Stomach (tissue), 9 donors: ENCODE data around the gene MAP3K1. TPM values are rescaled to one million over a fixed set of nuclear protein-coding genes. Genes with fewer than 3 reads are reported as not detected.

ENCODE experiments used
- DNase-seq, 2 donors: peaks; one replicate each; pipeline versions ENCODE4 v3.0.0 to v3.0.0-alpha.2; 2013 to 2019
- H3K27ac ChIP-seq, 5 donors: fragments of 200-600 bp in 4 of 5; sonication (generic) in 4 of 5; one replicate each; pipeline ENCODE4 v1.5.1; 2013 to 2019; ENCODE audit warnings: mild to moderate bottlenecking in 1 of 5, moderate library complexity in 1 of 5
- H3K27me3 ChIP-seq, 3 donors: fragments of 200-600 bp; sonication (generic); one replicate each; pipeline ENCODE4 v1.5.1; 2017 to 2019; ENCODE audit warnings: mixed run types in 1 of 3
- H3K36me3 ChIP-seq, 4 donors: fragments of 200-600 bp; sonication (generic); 1 replicate in 3 of 4; 2 replicates in 1 of 4; pipeline ENCODE4 v1.5.1; 2016 to 2019
- H3K4me1 ChIP-seq, 4 donors: fragments of 200-600 bp; sonication (generic); one replicate each; pipeline ENCODE4 v1.5.1; 2016 to 2019
- H3K4me3 ChIP-seq, 4 donors: fragments of 200-600 bp; sonication (generic) in 3 of 4; one replicate each; pipeline ENCODE4 v1.5.1; 2016 to 2019; ENCODE audit warnings: mild to moderate bottlenecking in 1 of 4
- H3K9me3 ChIP-seq, 4 donors: fragments of 200-600 bp; sonication (generic); one replicate each; pipeline ENCODE4 v1.5.1; 2016 to 2019
- EP300 ChIP-seq: sonication (generic); formaldehyde crosslinking; IDR thresholded peaks from one replicate; pipeline ENCODE4 v1.6.1; 2017; ENCODE audit warnings: antibody characterized with exemption
- POLR2A ChIP-seq, 4 donors: fragments of 450-650 bp; IDR thresholded peaks; one replicate each; pipeline ENCODE4 v1.6.1; 2016; ENCODE audit warnings: antibody characterized with exemption in 4 of 4, control low read depth in 2 of 4, mild to moderate bottlenecking in 1 of 4, moderate library complexity in 1 of 4
- POLR2AphosphoS5 ChIP-seq, 3 donors: sonication (generic); formaldehyde crosslinking; IDR thresholded peaks; one replicate each; pipeline ENCODE4 v1.6.1; 2016; ENCODE audit warnings: antibody characterized with exemption in 3 of 3
- WGBS, 5 donors: extraction: QIAGEN DNeasy Blood & Tissue Kit in 3 of 5; methylation state at CpG; one replicate each; pipeline versions ENCODE4 v1.1.5 to v1.1.7; 2013 to 2018; 5-methylcytosine and 5-hydroxymethylcytosine counted together
- intact Hi-C: fragments of 100-400 bp; cut with DNase I; formaldehyde crosslinking; loops from one replicate; pipeline ENCODE4 v1.15.1; 2023; ENCODE audit warnings: low total_unique reads
- polyA plus RNA-seq, 3 donors: library from polyadenylated mRNA; stranded (reverse); fragments of 200-250 nt; gene quantifications; one replicate each; pipeline ENCODE4 v1.2.3, GENCODE V29; 2013
- total RNA-seq, 5 donors: library from RNA; depleted of rRNA; stranded (reverse); fragments of >200 nt; gene quantifications; one replicate each; pipeline versions ENCODE4 v1.1.0 to v1.2.3, GENCODE V29; 2014 to 2016
- TF ChIP-seq, protein P1 (sequence below), 7 experiments: fragments of 450-650 bp in 4 of 7; fragments of 200-600 bp in 3 of 7; sonication (generic) in 3 of 7; IDR thresholded peaks; one replicate each; pipeline ENCODE4 v1.5.1; 2016 to 2019; ENCODE audit warnings: antibody characterized with exemption in 7 of 7, control low read depth in 2 of 7, mild to moderate bottlenecking in 1 of 7
- donor health status: healthy with polysubstance abuse.
- donor health status: Bipolar disorder and iron deficiency.
- donor health status: healthy.

The MAP3K1 gene
- total and polyA plus RNA-seq, 8 donors: 3.8 to 30.7 (median 7.7) TPM

DNA sequence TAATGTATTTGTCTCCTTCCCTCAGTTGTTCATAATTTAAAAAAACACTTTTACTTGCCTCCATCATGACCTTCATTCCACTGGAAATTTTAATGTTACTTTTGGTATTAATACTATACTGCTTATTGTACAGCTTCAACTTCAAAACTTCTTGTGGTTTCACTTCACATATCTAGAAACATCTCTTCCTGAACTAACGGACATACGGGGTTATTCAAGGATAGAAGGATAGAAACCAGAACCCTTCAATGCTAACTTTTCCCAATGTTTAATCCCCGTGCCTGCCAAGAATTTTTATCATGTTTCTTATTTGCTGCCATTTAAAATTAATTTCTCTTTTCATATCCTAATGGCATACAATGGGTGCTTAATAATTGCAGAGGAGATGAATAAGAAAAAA lies 57.7 kb downstream of the MAP3K1 start:
- WGBS, 5 donors: 59 to 77% (median 69%) methylated on average over 3 of the region's 3 CpGs
- Histone ChIP-seq H3K36me3 (peaks cover 24 to 86% (median 78%) of the 10 kb centered on the region in 4 donors), H3K9me3 (no peaks in the 10 kb centered on the region), H3K27ac (no peak overlapping the region), H3K4me1 (no peaks in the 10 kb centered on the region), H3K27me3 (no peaks in the 10 kb centered on the region), H3K4me3 (no peak overlapping the region)
- no peak for DNase-seq
- no peak for TF ChIP-seq POLR2A (IDR thresholded peaks at IDR 0.05)
- TF ChIP-seq EP300: no peak
- intact Hi-C loops: no loop called here

DNA sequence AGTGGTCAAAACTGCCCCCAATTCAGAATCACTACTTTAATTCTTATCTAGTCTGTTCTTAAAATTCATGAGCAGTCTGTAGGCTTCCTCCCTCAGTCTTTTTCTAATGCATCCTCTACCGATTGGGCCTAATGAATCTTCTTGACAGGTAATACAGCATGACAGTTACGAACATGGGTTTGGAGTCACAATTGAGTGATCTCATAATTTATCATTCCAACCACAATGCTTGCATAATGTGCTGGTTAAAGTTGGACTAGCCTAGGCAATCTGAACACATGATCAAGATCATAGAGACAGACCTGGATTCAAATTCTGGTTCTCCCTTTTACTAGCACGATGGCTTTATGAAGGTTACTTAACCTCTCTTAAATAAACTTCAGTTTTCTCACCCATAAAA lies 61.0 kb downstream of the MAP3K1 start:
- Histone ChIP-seq H3K27ac (no peak overlapping the region), H3K27me3 (no peaks in the 10 kb centered on the region), H3K36me3 (peaks cover 30 to 98% (median 94%) of the 10 kb centered on the region in 4 donors), H3K4me3 (no peak overlapping the region), H3K4me1 (no peaks in the 10 kb centered on the region), H3K9me3 (no peaks in the 10 kb centered on the region)
- 79 to 84% (median 83%) methylated on average over 3 of the region's 3 CpGs for WGBS, 5 donors
- intact Hi-C loops: no loop called here
- TF ChIP-seq, protein P1, sequence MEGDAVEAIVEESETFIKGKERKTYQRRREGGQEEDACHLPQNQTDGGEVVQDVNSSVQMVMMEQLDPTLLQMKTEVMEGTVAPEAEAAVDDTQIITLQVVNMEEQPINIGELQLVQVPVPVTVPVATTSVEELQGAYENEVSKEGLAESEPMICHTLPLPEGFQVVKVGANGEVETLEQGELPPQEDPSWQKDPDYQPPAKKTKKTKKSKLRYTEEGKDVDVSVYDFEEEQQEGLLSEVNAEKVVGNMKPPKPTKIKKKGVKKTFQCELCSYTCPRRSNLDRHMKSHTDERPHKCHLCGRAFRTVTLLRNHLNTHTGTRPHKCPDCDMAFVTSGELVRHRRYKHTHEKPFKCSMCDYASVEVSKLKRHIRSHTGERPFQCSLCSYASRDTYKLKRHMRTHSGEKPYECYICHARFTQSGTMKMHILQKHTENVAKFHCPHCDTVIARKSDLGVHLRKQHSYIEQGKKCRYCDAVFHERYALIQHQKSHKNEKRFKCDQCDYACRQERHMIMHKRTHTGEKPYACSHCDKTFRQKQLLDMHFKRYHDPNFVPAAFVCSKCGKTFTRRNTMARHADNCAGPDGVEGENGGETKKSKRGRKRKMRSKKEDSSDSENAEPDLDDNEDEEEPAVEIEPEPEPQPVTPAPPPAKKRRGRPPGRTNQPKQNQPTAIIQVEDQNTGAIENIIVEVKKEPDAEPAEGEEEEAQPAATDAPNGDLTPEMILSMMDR (IDR thresholded peaks at IDR 0.05): no peak
- TF ChIP-seq POLR2AphosphoS5 (IDR thresholded peaks at IDR 0.05) (no peak), POLR2A (IDR thresholded peaks at IDR 0.05) (no peak), EP300 (no peak)
- DNase-seq: no peak

DNA sequence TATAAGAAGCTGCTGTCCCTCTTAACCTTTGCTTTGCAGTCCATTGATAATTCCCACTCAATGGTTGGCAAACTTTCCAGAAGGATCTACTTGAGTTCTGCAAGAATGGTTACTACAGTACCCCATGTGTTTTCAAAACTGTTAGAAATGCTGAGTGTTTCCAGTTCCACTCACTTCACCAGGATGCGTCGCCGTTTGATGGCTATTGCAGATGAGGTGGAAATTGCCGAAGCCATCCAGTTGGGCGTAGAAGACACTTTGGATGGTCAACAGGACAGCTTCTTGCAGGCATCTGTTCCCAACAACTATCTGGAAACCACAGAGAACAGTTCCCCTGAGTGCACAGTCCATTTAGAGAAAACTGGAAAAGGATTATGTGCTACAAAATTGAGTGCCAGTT lies 66.2 kb downstream of the MAP3K1 start:
- no peaks in the 10 kb centered on the region for H3K9me3 ChIP-seq
- no peak overlapping the region for H3K4me3 ChIP-seq
- DNase-seq: no peak
- H3K4me1 ChIP-seq: no peaks in the 10 kb centered on the region
- H3K27me3 ChIP-seq: no peaks in the 10 kb centered on the region
- intact Hi-C loops: no loop called here
- 95 to 99% (median 97%) methylated on average over 5 of the region's 5 CpGs for WGBS, 5 donors
- TF ChIP-seq, protein P1 (IDR thresholded peaks at IDR 0.05): no peak
- no peak for TF ChIP-seq EP300
- no peak for TF ChIP-seq POLR2A (IDR thresholded peaks at IDR 0.05)
- no peak for TF ChIP-seq POLR2AphosphoS5 (IDR thresholded peaks at IDR 0.05)
- no peak overlapping the region for H3K27ac ChIP-seq
- H3K36me3 ChIP-seq: peaks cover 45 to 100% (median 96%) of the 10 kb centered on the region in 4 donors

DNA sequence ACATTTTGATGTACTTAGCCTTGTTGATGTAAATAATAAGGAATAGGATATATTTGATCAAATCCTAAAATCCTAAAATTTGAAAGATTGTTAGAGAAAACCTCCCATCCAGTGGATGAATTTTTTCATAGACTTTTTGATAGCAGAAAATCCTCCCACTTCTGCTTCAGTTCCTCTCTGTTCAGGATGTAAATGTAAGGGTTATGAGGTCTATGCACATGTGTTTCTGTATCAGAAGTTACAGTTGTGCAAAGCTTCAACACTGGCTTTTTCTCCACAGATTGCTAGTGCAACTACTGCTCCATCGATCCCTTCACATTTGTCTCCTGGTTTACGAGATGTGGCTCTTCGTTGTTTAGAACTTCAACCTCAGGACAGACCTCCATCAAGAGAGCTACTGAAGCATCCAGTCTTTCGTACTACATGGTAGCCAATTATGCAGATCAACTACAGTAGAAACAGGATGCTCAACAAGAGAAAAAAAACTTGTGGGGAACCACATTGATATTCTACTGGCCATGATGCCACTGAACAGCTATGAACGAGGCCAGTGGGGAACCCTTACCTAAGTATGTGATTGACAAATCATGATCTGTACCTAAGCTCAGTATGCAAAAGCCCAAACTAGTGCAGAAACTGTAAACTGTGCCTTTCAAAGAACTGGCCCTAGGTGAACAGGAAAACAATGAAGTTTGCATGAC lies 78.1 kb downstream of the MAP3K1 start:
- no peaks in the 10 kb centered on the region for H3K4me1 ChIP-seq
- intact Hi-C loops: no loop called here
- H3K9me3 ChIP-seq: no peaks in the 10 kb centered on the region
- H3K27me3 ChIP-seq: no peaks in the 10 kb centered on the region
- H3K27ac ChIP-seq: no peak overlapping the region
- H3K4me3 ChIP-seq: no peak overlapping the region
- no peak for DNase-seq
- WGBS, 5 donors: 89 to 93% (median 92%) methylated on average over 5 of the region's 5 CpGs
- peaks cover 10 to 68% (median 55%) of the 10 kb centered on the region in 4 donors for H3K36me3 ChIP-seq
- TF ChIP-seq POLR2AphosphoS5 (IDR thresholded peaks at IDR 0.05) (no peak), EP300 (no peak), POLR2A (IDR thresholded peaks at IDR 0.05) (no peak)
- TF ChIP-seq, protein P1 (IDR thresholded peaks at IDR 0.05): no peak

DNA sequence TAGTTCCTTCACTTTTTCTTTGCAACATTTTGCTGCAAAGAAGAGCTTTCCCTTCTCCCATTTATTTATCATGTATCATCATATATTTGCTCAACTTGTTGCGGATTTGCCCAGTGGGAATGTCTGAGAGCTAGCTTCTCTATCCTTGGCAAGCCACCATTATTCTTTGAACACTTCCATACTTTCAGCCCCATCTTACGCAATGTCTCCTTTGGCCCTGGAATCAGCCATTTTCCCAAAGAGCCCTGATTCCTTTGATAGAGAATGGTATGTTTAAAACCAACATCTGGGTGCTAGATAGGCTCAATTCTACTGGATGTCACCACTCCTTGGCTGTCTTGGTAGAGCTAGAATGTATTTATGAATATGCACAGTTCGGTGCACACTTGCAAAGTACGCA lies 81.4 kb downstream of the MAP3K1 start:
- intact Hi-C loops: no loop called here
- DNase-seq: no peak
- no peaks in the 10 kb centered on the region for H3K9me3 ChIP-seq
- H3K36me3 ChIP-seq: peaks cover 7 to 35% (median 24%) of the 10 kb centered on the region in 4 donors
- TF ChIP-seq POLR2A (IDR thresholded peaks at IDR 0.05): no peak
- TF ChIP-seq, protein P1 (IDR thresholded peaks at IDR 0.05): no peak
- no peak for TF ChIP-seq EP300
- TF ChIP-seq POLR2AphosphoS5 (IDR thresholded peaks at IDR 0.05): no peak
- 84 to 98% (median 98%) methylated on average over 4 of the region's 4 CpGs for WGBS, 5 donors
- no peaks in the 10 kb centered on the region for H3K27me3 ChIP-seq
- H3K27ac ChIP-seq: no peak overlapping the region
- peaks cover 0 to 6% (median 0%) of the 10 kb centered on the region in 4 donors for H3K4me1 ChIP-seq
- no peak overlapping the region for H3K4me3 ChIP-seq
